Caco-2 (cell line): Measurements from ENCODE around the gene RAB5B. TPM values are rescaled to one million over a fixed set of nuclear protein-coding genes. Genes with fewer than 3 reads are reported as not detected.

ENCODE experiments used
- BruUV-seq: library from RNA; stranded (reverse); fragments of 400-500 nt; replicated peaks from 2 replicates; lab custom pipeline; 2021; lab: Mats Ljungman, UMichigan
- CTCF ChIA-PET: fragments of 300-600 bp; sonication (Branson Sonifier 250); formaldehyde crosslinking; loops from one replicate; lab custom pipeline; 2022; ENCODE audit warnings: antibody characterized with exemption; lab: Charles Lee
- POLR2A ChIA-PET: fragments of 300-600 bp; sonication (Branson Sonifier 250); formaldehyde crosslinking; loops from one replicate; lab custom pipeline; 2022; ENCODE audit warnings: antibody characterized with exemption; lab: Charles Lee
- DNase-seq, 2 experiments: peaks; one replicate each; pipeline versions ENCODE4 v3.0.0 to v3.0.0-alpha.2; 2020 to 2022
- H3K27me3 ChIP-seq: replicated peaks from 2 replicates; pipeline ENCODE4 v1.6.0; 2011; ENCODE audit warnings: low read length; ENCODE audit not compliant: control insufficient read depth, insufficient read depth
- H3K36me3 ChIP-seq: 2 replicates; pipeline ENCODE4 v1.5.1; 2011; ENCODE audit warnings: low read length; ENCODE audit not compliant: control insufficient read depth, insufficient read depth
- H3K4me1 ChIP-seq: fragments of 250-450 bp; sonication (Bioruptor Pico); 2 replicates; pipeline ENCODE4 v1.5.1; 2020; ENCODE audit warnings: mild to moderate bottlenecking
- H3K4me3 ChIP-seq: 2 replicates; pipeline ENCODE4 v1.5.1; 2011; ENCODE audit warnings: low read depth, mild to moderate bottlenecking, control low read depth, low read length
- H3K9me3 ChIP-seq: fragments of 250-450 bp; sonication (Bioruptor Pico); 2 replicates; pipeline ENCODE4 v1.5.1; 2020; ENCODE audit warnings: mild to moderate bottlenecking, moderate library complexity
- H3K27ac Mint-ChIP-seq: one replicate; pipeline ENCODE4 v1.8.0; 2022; ENCODE audit warnings: mixed read lengths; ENCODE audit not compliant: unreplicated experiment
- H3K27me3 Mint-ChIP-seq: one replicate; pipeline ENCODE4 v1.8.0; 2022; ENCODE audit warnings: mixed read lengths; ENCODE audit not compliant: insufficient read depth, unreplicated experiment
- H3K36me3 Mint-ChIP-seq: one replicate; pipeline ENCODE4 v1.8.0; 2022; ENCODE audit warnings: mild to moderate bottlenecking, mixed read lengths; ENCODE audit not compliant: insufficient read depth, unreplicated experiment
- H3K4me1 Mint-ChIP-seq: one replicate; pipeline ENCODE4 v1.8.0; 2022; ENCODE audit warnings: low read depth, mixed read lengths; ENCODE audit not compliant: unreplicated experiment
- H3K4me3 Mint-ChIP-seq: one replicate; pipeline ENCODE4 v1.8.0; 2022; ENCODE audit warnings: mild to moderate bottlenecking, moderate library complexity, mixed read lengths; ENCODE audit not compliant: unreplicated experiment
- H3K9me3 Mint-ChIP-seq: one replicate; pipeline ENCODE4 v1.8.0; 2022; ENCODE audit warnings: mixed read lengths; ENCODE audit not compliant: unreplicated experiment
- CTCF ChIP-seq, 2 experiments: fragments of 200-600 bp in 1 of 2; IDR thresholded peaks; 1 replicate in 1 of 2; 2 replicates in 1 of 2; pipeline versions ENCODE4 v1.5.1 to v1.8.0; 2011 to 2022; ENCODE audit warnings: antibody characterized with exemption in 1 of 2, control low read depth in 1 of 2, inconsistent platforms in 1 of 2, low read depth in 1 of 2, low read length in 1 of 2, mild to moderate bottlenecking in 1 of 2, moderate library complexity in 1 of 2; ENCODE audit not compliant: insufficient read depth in 1 of 2, severe bottlenecking in 1 of 2, unreplicated experiment in 1 of 2
- intact Hi-C: fragments of 100-400 bp; cut with micrococcal nuclease; formaldehyde crosslinking; loops from one replicate; pipeline ENCODE4 v1.10.0; 2022; ENCODE audit not compliant: unreplicated experiment
- total RNA-seq: library from RNA; stranded (reverse); gene quantifications from 2 replicates; pipeline ENCODE4 v1.2.3, GENCODE V29; 2022

RAB5B gene
- total RNA-seq, 1 experiment from 2014 or later: 107 TPM

- peak; percentile 89 for DNase-seq
- Mint-ChIP-seq H3K9me3 (no peaks in the 10 kb centered on the region), H3K27ac (no peak overlapping the region), H3K27me3 (no peaks in the 10 kb centered on the region), H3K4me1 (peaks cover 26% of the 10 kb centered on the region), H3K36me3 (peaks cover 53% of the 10 kb centered on the region), H3K4me3 (no peak overlapping the region)
- BruUV-seq: no TSS peak
- intact Hi-C loops: loop anchor here (2.0 to 5.0 kb wide), 3 partner anchors 41 to 665 kb away; partner anchors contain the start of genes DGKA and DNAJC14
- no peaks in the 10 kb centered on the region for H3K27me3 ChIP-seq
- no peaks in the 10 kb centered on the region for H3K9me3 ChIP-seq
- CTCF ChIA-PET: no interaction called here
- POLR2A ChIA-PET: no interaction called here
- TF ChIP-seq CTCF (IDR thresholded peaks at IDR 0.05; ENCODE audit: insufficient read depth in 1 of 2, low read depth in 1 of 2, low read length in 1 of 2, severe bottlenecking in 1 of 2, unreplicated experiment in 1 of 2): no peak
- peak overlapping the region; percentile 11; the same call in 1 of the 2 replicates for H3K4me3 ChIP-seq
- peaks cover 1% of the 10 kb centered on the region for H3K36me3 ChIP-seq
- H3K4me1 ChIP-seq: peaks cover 42% of the 10 kb centered on the region
Observed at GRCh38 chr12:55972042-55972441, 1.8 kb upstream of the RAB5B start.

DNA sequence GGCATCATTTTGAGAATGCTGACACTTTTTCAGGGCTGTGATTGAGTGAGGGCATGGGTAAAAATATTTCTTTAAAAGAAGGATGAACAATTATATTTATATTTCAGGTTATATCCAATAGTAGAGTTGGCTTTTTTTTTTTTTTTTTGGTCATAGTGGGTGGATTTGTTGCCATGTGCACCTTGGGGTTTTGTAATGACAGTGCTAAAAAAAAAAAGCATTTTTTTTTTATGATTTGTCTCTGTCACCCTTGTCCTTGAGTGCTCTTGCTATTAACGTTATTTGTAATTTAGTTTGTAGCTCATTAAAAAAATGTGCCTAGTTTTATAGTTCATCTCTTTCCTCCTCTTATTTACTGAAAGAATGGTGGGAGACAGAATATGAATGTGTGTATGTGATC is 1.4 kb upstream of the RAB5B start:
- H3K36me3 Mint-ChIP-seq: peaks cover 53% of the 10 kb centered on the region
- H3K4me1 ChIP-seq: peaks cover 42% of the 10 kb centered on the region
- no peaks in the 10 kb centered on the region for H3K9me3 Mint-ChIP-seq
- ChIA-PET POLR2A (no interaction called here), CTCF (no interaction called here)
- intact Hi-C loops: loop anchor here (2.0 to 5.0 kb wide), 3 partner anchors 42 to 665 kb away; partner anchors contain the start of genes DGKA and DNAJC14
- no peaks in the 10 kb centered on the region for H3K27me3 ChIP-seq
- BruUV-seq: no TSS peak
- H3K27me3 Mint-ChIP-seq: no peaks in the 10 kb centered on the region
- TF ChIP-seq CTCF (IDR thresholded peaks at IDR 0.05; ENCODE audit: insufficient read depth in 1 of 2, low read depth in 1 of 2, low read length in 1 of 2, severe bottlenecking in 1 of 2, unreplicated experiment in 1 of 2): no peak
- DNase-seq: no peak
- peaks cover 1% of the 10 kb centered on the region for H3K36me3 ChIP-seq
- H3K4me3 ChIP-seq: peak overlapping the region; percentile 59
- no peak overlapping the region for H3K27ac Mint-ChIP-seq
- H3K4me3 Mint-ChIP-seq: no peak overlapping the region
- H3K9me3 ChIP-seq: no peaks in the 10 kb centered on the region
- H3K4me1 Mint-ChIP-seq: peaks cover 25% of the 10 kb centered on the region

DNA sequence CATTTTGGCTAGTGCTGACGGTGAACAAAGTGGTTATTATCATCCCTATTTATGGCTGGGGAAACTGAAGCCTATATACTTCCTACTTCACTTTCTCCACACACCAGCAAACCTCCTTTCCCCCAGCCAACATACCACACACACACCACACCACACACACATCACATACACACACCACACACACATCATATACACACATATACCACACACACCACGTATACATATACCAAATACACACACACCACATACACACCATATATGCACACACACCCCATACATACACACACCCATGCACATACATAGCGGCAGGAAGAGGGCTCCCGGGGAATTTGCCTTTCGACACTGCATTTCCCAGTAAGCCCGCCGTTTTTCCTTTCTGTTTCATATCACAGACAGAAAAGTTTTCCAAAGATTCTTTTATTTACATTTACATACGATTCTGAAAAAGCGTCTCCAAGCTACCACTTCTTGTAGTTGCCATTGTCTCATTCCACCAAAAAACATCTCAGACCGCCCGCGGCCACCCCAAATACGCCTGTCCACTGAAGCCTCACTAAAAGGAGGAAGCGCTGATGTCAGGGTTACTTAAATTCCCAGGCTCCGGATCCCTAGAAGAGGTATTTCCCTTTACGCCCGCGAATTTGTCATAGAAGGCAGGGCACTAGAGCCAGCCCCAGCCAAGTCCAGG is 823 bp upstream of the RAB5B start:
- Mint-ChIP-seq H3K36me3 (peaks cover 52% of the 10 kb centered on the region), H3K4me1 (peaks cover 19% of the 10 kb centered on the region), H3K9me3 (no peaks in the 10 kb centered on the region), H3K27me3 (no peaks in the 10 kb centered on the region), H3K4me3 (no peak overlapping the region), H3K27ac (no peak overlapping the region)
- ChIA-PET POLR2A (interaction anchor here (0.6 to 3.0 kb wide), 22 partner anchors 9 to 294 kb away, joined by 3 to 23 read pairs (median 6); partner anchors contain the start of genes DNAJC14, ORMDL2, PA2G4 and PYM1), CTCF (interaction anchor here (0.9 to 2.1 kb wide), 16 partner anchors 9 to 292 kb away, joined by 3 to 37 read pairs (median 6); partner anchors contain the start of genes DGKA, ESYT1, ORMDL2 and PA2G4)
- Histone ChIP-seq H3K4me1 (peaks cover 38% of the 10 kb centered on the region), H3K4me3 (peak overlapping the region; percentile 59), H3K36me3 (peaks cover 2% of the 10 kb centered on the region), H3K27me3 (no peaks in the 10 kb centered on the region), H3K9me3 (no peaks in the 10 kb centered on the region)
- intact Hi-C loops: loop anchor here (1.0 to 5.0 kb wide), 6 partner anchors 17 to 664 kb away; partner anchors contain the start of genes DGKA, DNAJC14 and PA2G4
- TSS peak; percentile 88 for BruUV-seq
- TF ChIP-seq CTCF (IDR thresholded peaks at IDR 0.05; ENCODE audit: insufficient read depth in 1 of 2, low read depth in 1 of 2, low read length in 1 of 2, severe bottlenecking in 1 of 2, unreplicated experiment in 1 of 2): no peak
- DNase-seq: no peak
